Fibroblast of mammary gland (primary cell): ENCODE measurements around the gene STX8.
A peak's percentile ranks its signal among the peaks of the same experiment; 100 is the strongest.

Experiments
- DNase-seq: peaks from one replicate; pipeline ENCODE4 v3.0.0-alpha.2; 2010; ENCODE audit warnings: low read depth
- H3K4me3 ChIP-seq: 2 replicates; pipeline ENCODE4 v1.5.1; 2011; ENCODE audit warnings: low read depth, mild to moderate bottlenecking, low read length, moderate library complexity; ENCODE audit not compliant: control insufficient read depth
- CTCF ChIP-seq: conservative IDR thresholded peaks from 2 replicates; pipeline ENCODE4 v1.5.1; 2011; ENCODE audit warnings: low read depth, low read length, inconsistent platforms; ENCODE audit not compliant: control insufficient read depth, insufficient read depth

The STX8 gene

DNA sequence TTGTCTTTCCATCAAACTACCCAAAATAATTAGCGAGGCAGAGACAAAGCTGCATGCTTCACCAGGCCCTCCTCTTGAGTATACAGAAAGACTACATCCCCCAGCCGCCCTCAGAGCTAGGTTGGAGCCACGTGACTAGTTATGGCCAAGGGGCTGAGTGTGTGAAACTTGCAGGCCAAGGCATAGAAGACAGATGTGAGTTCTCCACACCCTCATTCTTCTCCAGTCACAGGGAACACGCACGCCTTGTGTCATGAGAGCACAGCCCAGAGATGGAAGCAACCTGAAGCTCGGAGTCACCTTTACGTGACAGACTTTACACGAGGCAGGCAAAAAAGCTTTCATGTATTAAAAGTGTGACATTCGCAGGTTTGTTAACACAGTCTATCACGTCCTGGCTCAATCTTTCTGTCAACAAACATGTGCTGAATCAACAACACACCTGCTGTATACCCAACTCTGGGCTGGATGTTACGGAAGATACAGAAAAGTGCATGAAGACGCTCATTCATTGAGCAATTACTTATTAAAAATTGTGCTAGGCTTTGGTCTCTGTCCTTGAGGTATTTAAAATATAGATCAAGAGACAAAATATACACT is 38.3 kb downstream of the STX8 start:
- H3K4me3 ChIP-seq = no peak overlapping the region
- no peak for DNase-seq
- no peak for TF ChIP-seq CTCF

DNA sequence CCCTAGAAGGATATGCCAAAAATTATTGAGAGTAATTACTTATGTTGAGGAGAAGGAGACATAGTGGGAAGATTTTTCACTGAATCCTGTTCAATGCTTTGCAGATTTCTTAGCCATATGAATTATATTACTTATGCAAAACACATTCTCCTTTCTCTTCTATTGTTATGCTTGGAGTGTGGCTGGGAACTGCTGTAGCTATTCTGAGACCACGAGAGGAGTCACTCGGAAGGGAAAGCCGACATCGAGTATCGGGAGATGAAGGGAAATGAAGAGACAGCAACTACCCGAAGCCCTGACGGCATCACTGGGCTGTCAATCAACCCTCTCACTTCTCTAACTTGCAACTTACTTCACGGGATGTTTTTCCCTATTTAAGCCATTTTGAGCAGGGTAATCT is 39.6 kb downstream of the STX8 start:
- DNase-seq = no peak
- no peak overlapping the region for H3K4me3 ChIP-seq
- TF ChIP-seq CTCF = no peak

- no peak for DNase-seq
- TF ChIP-seq CTCF = no peak
- H3K4me3 ChIP-seq = no peak overlapping the region
Observed at GRCh38 chr17:9533441-9533840, 42.2 kb downstream of the STX8 start.

- DNase-seq = no peak
- H3K4me3 ChIP-seq = no peak overlapping the region
- TF ChIP-seq CTCF = no peak
Observed at GRCh38 chr17:9532715-9533114, 42.9 kb downstream of the STX8 start.

DNA sequence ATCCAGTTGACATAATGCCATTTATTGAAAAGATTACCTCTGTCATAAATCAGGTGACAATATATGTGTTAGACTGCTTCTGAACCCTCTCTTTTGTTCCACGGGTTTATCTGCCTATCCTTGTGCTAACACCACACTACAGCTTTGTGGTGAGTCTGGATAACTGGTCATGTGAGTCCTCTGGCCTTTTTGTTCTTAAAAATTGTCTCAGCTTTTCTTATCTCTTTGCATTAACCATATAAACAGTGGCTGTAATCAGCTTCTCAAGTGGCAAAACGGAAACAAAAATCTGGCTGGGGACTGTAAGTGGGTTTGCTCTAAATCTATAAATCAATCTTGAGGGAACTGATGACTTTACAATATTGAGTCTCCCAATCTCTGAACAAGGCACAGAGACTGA is 44.6 kb downstream of the STX8 start:
- TF ChIP-seq CTCF = no peak
- H3K4me3 ChIP-seq = no peak overlapping the region
- DNase-seq = no peak

- TF ChIP-seq CTCF = peak; percentile 75
- peak; percentile 60 for DNase-seq
- no peak overlapping the region for H3K4me3 ChIP-seq
Observed at GRCh38 chr17:9529033-9529700, 46.5 kb downstream of the STX8 start.
